HUES64 (cell line): ENCODE results near the gene SH3TC2.

Source experiments
- H3K27ac ChIP-seq: 2 replicates; pipeline ENCODE4 v1.7.0; 2013; ENCODE audit warnings: low read depth, low read length, inconsistent platforms
- H3K27me3 ChIP-seq: 2 replicates; pipeline ENCODE4 v1.6.1; 2013; ENCODE audit warnings: mild to moderate bottlenecking, low read length; ENCODE audit not compliant: insufficient read depth
- H3K36me3 ChIP-seq: 2 replicates; pipeline ENCODE4 v1.6.1; 2013; ENCODE audit warnings: mild to moderate bottlenecking, low read length; ENCODE audit not compliant: insufficient read depth
- H3K4me1 ChIP-seq: 2 replicates; pipeline ENCODE4 v1.6.1; 2013; ENCODE audit warnings: mild to moderate bottlenecking, low read length, moderate library complexity; ENCODE audit not compliant: insufficient read depth
- H3K4me3 ChIP-seq: 2 replicates; pipeline ENCODE4 v1.5.1; 2013; ENCODE audit warnings: mild to moderate bottlenecking, low read length, moderate library complexity
- H3K9ac ChIP-seq: 2 replicates; pipeline ENCODE4 v1.6.1; 2013; ENCODE audit warnings: mild to moderate bottlenecking, low read depth, low read length
- H3K9me3 ChIP-seq: 2 replicates; pipeline ENCODE4 v1.6.1; 2013; ENCODE audit warnings: low read depth, low read length; ENCODE audit not compliant: insufficient read depth
- WGBS: fragments of 150-250, 120-280 bp; methylation state at CpG from one replicate; pipeline ENCODE4 v1.1.7; 2013; ENCODE audit warnings: missing lambda C conversion rate; 5-methylcytosine and 5-hydroxymethylcytosine counted together

Gene SH3TC2

GRCh38 chr5:149042865-149043264, 20.0 kb downstream of the SH3TC2 start:
- H3K9me3 ChIP-seq, result no peaks in the 10 kb centered on the region
- 100% methylated on average over 1 of the region's 1 CpG for WGBS
- H3K36me3 ChIP-seq, result no peaks in the 10 kb centered on the region
- H3K27me3 ChIP-seq, result no peaks in the 10 kb centered on the region
- no peaks in the 10 kb centered on the region for H3K4me1 ChIP-seq
- H3K4me3 ChIP-seq, result no peak overlapping the region
- H3K27ac ChIP-seq, result no peak overlapping the region
- H3K9ac ChIP-seq, result no peak overlapping the region

DNA sequence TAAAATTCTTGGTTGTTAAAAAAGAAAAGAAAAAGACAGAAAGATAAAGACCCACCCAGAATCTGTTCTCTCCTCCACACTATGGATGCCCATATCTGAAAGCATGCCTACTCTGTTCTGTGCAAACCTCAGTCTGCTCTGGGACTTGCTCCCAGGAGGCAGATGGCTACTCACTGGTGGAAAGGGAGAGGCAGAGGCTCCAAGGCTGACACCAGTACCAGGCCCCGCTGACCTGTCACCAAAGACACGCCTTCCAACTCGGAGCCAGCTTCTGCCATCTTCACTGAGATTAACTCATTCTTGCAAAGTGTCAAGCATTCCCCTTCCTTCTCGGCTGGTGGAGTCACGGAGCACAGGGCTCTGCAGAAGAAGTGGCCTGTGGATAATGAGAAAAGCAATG, 21.6 kb downstream of the SH3TC2 start:
- Histone ChIP-seq H3K9ac (no peak overlapping the region), H3K4me1 (no peaks in the 10 kb centered on the region), H3K27ac (no peak overlapping the region), H3K9me3 (no peaks in the 10 kb centered on the region), H3K27me3 (no peaks in the 10 kb centered on the region), H3K4me3 (no peak overlapping the region), H3K36me3 (no peaks in the 10 kb centered on the region)
- 84% methylated on average over 5 of the region's 5 CpGs for WGBS

- H3K9me3 ChIP-seq, result no peaks in the 10 kb centered on the region
- WGBS, result 89% methylated on average over 1 of the region's 1 CpG
- H3K27ac ChIP-seq, result no peak overlapping the region
- H3K27me3 ChIP-seq, result no peaks in the 10 kb centered on the region
- H3K4me1 ChIP-seq, result no peaks in the 10 kb centered on the region
- no peak overlapping the region for H3K9ac ChIP-seq
- no peaks in the 10 kb centered on the region for H3K36me3 ChIP-seq
- H3K4me3 ChIP-seq, result no peak overlapping the region
Measured at GRCh38 chr5:149040421-149040820, 22.4 kb downstream of the SH3TC2 start.

GRCh38 chr5:149039506-149039905, 23.4 kb downstream of the SH3TC2 start:
- H3K27ac ChIP-seq, result no peak overlapping the region
- no peaks in the 10 kb centered on the region for H3K4me1 ChIP-seq
- 97% methylated on average over 2 of the region's 2 CpGs for WGBS
- no peaks in the 10 kb centered on the region for H3K36me3 ChIP-seq
- H3K9ac ChIP-seq, result no peak overlapping the region
- H3K9me3 ChIP-seq, result no peaks in the 10 kb centered on the region
- H3K4me3 ChIP-seq, result no peak overlapping the region
- H3K27me3 ChIP-seq, result no peaks in the 10 kb centered on the region

GRCh38 chr5:149038336-149039080, 24.4 kb downstream of the SH3TC2 start:
- Histone ChIP-seq H3K9ac (no peak overlapping the region), H3K4me1 (no peaks in the 10 kb centered on the region), H3K27ac (no peak overlapping the region), H3K27me3 (no peaks in the 10 kb centered on the region), H3K4me3 (no peak overlapping the region), H3K36me3 (no peaks in the 10 kb centered on the region), H3K9me3 (no peaks in the 10 kb centered on the region)
- 94% methylated on average over 6 of the region's 6 CpGs for WGBS

- Histone ChIP-seq H3K36me3 (no peaks in the 10 kb centered on the region), H3K4me1 (no peaks in the 10 kb centered on the region), H3K9me3 (no peaks in the 10 kb centered on the region), H3K9ac (no peak overlapping the region), H3K4me3 (no peak overlapping the region), H3K27me3 (no peaks in the 10 kb centered on the region), H3K27ac (no peak overlapping the region)
- WGBS, result 95% methylated on average over 3 of the region's 3 CpGs
Measured at GRCh38 chr5:149037817-149038216, 25.0 kb downstream of the SH3TC2 start.

DNA sequence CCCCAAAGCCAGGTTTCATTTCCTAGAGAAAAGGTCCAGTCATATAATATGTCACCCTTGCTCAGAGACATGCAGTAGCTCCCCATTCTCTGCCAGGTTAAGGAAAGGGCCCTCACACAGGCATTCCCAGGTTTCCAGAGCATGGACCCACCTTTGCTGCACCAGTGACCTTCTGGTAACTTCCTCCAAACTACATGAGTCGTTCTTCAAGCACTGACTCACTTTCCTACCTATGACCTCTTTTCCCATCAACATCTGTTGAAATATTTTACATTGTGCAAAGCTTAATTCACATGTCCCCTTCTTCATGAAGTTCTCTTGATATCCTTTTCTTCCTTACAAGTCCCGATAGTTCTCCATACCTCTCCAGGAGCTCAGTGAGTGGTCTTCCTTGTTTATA, 25.9 kb downstream of the SH3TC2 start:
- Histone ChIP-seq H3K27ac (no peak overlapping the region), H3K9me3 (no peaks in the 10 kb centered on the region), H3K4me3 (no peak overlapping the region), H3K36me3 (no peaks in the 10 kb centered on the region), H3K9ac (no peak overlapping the region), H3K27me3 (no peaks in the 10 kb centered on the region), H3K4me1 (no peaks in the 10 kb centered on the region)
- WGBS, result 87% methylated on average over 2 of the region's 2 CpGs

DNA sequence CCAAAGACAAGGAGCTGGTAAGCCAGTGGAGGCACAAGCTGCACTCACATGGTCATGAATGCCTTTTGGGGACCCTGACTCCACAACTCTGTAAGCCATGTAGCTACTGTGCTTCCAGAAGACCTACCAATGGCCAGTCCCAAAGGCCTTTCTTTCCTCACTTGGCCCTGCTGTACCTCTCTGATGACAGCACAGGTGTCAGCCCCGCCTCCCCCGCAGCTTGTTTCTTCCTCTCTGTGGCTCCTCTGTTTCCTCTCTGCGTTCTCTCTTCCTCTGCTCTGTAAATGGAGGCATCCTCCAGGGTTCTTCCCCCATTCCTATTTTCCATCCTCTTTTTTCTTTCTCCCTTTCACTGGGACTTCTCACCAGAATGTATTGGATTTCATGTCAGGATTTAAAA, 26.7 kb downstream of the SH3TC2 start:
- no peaks in the 10 kb centered on the region for H3K36me3 ChIP-seq
- H3K9me3 ChIP-seq, result no peaks in the 10 kb centered on the region
- H3K9ac ChIP-seq, result no peak overlapping the region
- no peaks in the 10 kb centered on the region for H3K4me1 ChIP-seq
- H3K4me3 ChIP-seq, result no peak overlapping the region
- H3K27ac ChIP-seq, result no peak overlapping the region
- whole genome bisulfite sequencing, result 90% methylated on average over 3 of the region's 3 CpGs
- H3K27me3 ChIP-seq, result no peaks in the 10 kb centered on the region

DNA sequence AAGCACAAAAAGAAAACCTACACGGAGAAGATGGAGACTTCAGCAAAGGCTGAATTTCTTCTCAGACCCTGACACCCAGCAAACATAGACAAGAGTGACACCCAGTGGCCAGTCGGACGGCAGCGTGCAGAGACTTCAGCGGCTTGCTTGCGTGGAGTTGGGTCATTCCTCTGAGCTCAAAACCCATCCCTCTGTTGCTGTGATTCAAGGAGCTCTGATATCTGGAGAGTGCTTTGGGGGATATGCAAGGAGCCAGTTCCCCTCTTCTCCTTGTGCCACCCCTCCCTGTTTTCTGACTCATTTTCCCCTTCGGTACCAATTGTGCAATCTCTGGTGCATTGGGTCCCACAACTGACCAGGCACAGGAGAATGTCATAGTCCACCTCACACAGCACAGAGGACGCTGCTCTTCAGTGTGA, 27.5 kb downstream of the SH3TC2 start:
- Histone ChIP-seq H3K9me3 (no peaks in the 10 kb centered on the region), H3K27ac (no peak overlapping the region), H3K9ac (no peak overlapping the region), H3K36me3 (no peaks in the 10 kb centered on the region), H3K27me3 (no peaks in the 10 kb centered on the region), H3K4me3 (no peak overlapping the region), H3K4me1 (no peaks in the 10 kb centered on the region)
- 14% methylated on average over 7 of the region's 8 CpGs for WGBS

DNA sequence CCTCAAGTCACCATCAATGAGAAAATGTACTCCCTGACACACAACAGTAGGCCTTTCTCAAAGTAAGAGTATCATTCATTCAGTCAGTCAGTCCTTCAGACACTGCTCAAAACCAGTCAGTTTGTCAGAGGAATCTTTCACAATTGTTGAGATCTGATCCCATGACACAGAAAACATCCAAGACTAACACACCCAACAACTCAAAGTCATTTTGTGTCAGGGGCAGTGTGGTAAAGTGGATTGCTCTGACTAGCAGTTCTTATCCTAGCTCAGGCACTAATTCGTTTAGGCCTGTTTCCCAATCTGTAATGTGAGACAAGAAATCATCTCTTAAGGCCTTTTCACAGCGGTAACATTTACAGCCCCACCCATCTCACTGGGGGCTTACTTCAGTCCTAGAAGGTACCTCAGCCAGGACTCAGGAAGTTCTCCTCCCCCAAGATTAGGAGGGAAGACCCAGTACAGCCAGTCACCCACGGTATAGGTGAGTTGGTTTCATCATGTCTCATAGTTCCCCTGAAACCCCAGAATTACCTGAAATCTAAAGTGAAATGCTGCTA, 31.9 kb downstream of the SH3TC2 start:
- H3K9ac ChIP-seq, result no peak overlapping the region
- H3K27me3 ChIP-seq, result no peaks in the 10 kb centered on the region
- no peak overlapping the region for H3K4me3 ChIP-seq
- 36% methylated on average over 3 of the region's 3 CpGs for WGBS
- no peaks in the 10 kb centered on the region for H3K4me1 ChIP-seq
- no peaks in the 10 kb centered on the region for H3K9me3 ChIP-seq
- H3K27ac ChIP-seq, result no peak overlapping the region
- H3K36me3 ChIP-seq, result no peaks in the 10 kb centered on the region

DNA sequence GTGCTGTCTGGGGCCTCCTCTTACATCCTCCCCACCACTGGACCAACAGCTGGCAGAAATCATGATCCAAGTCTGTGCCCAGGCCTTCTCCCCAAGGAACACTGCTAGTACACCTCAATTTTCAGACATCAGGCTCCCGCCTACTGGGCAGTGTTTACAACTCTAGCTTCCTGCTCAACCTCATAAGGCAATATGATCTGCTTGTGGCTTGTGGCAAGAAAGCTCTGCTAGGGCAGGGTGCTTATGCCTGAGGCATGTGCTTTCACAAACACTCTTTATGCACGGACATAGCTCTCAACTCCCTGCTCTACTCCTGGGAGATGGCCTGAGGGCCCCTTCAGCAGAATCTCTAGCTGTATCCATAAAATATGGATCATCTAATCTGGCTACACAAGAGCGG, 32.5 kb downstream of the SH3TC2 start:
- 89% methylated on average over 3 of the region's 3 CpGs for WGBS
- Histone ChIP-seq H3K27ac (no peak overlapping the region), H3K4me3 (no peak overlapping the region), H3K36me3 (no peaks in the 10 kb centered on the region), H3K27me3 (no peaks in the 10 kb centered on the region), H3K4me1 (no peaks in the 10 kb centered on the region), H3K9me3 (no peaks in the 10 kb centered on the region), H3K9ac (no peak overlapping the region)

- no peak overlapping the region for H3K9ac ChIP-seq
- H3K36me3 ChIP-seq, result no peaks in the 10 kb centered on the region
- no peaks in the 10 kb centered on the region for H3K4me1 ChIP-seq
- no peak overlapping the region for H3K27ac ChIP-seq
- H3K4me3 ChIP-seq, result no peak overlapping the region
- WGBS, result 93% methylated on average over 5 of the region's 5 CpGs
- no peaks in the 10 kb centered on the region for H3K9me3 ChIP-seq
- H3K27me3 ChIP-seq, result no peaks in the 10 kb centered on the region
Measured at GRCh38 chr5:149028984-149029383, 33.9 kb downstream of the SH3TC2 start.
